Nephron (organoid): ENCODE results near the gene PDGFA.

Source experiments
- H3K27ac Mint-ChIP-seq, 3 experiments: 2 replicates each; pipeline ENCODE4 v1.8.0; 2020; ENCODE audit warnings: mixed read lengths in 3 of 3, mild to moderate bottlenecking in 2 of 3, moderate library complexity in 1 of 3
- H3K27me3 Mint-ChIP-seq: 2 replicates; pipeline ENCODE4 v1.8.0; 2021; ENCODE audit warnings: low read depth, mild to moderate bottlenecking, moderate library complexity, mixed read lengths
- H3K36me3 Mint-ChIP-seq: 2 replicates; pipeline ENCODE4 v1.8.0; 2020; ENCODE audit warnings: low read depth, mixed read lengths
- H3K4me1 Mint-ChIP-seq: 2 replicates; pipeline ENCODE4 v1.8.0; 2020; ENCODE audit warnings: mixed read lengths
- H3K4me3 Mint-ChIP-seq, 3 experiments: 2 replicates each; pipeline ENCODE4 v1.8.0; 2020; ENCODE audit warnings: mild to moderate bottlenecking in 3 of 3, mixed read lengths in 3 of 3, moderate library complexity in 2 of 3
- H3K9me3 Mint-ChIP-seq: 2 replicates; pipeline ENCODE4 v1.8.0; 2020; ENCODE audit warnings: mixed read lengths
- CTCF ChIP-seq, 3 experiments: fragments of 200-600 bp; sonication (generic); IDR thresholded peaks; one replicate each; pipeline ENCODE4 v1.5.0; 2021; ENCODE audit warnings: antibody characterized with exemption in 3 of 3; ENCODE audit not compliant: unreplicated experiment in 3 of 3

The PDGFA gene

DNA sequence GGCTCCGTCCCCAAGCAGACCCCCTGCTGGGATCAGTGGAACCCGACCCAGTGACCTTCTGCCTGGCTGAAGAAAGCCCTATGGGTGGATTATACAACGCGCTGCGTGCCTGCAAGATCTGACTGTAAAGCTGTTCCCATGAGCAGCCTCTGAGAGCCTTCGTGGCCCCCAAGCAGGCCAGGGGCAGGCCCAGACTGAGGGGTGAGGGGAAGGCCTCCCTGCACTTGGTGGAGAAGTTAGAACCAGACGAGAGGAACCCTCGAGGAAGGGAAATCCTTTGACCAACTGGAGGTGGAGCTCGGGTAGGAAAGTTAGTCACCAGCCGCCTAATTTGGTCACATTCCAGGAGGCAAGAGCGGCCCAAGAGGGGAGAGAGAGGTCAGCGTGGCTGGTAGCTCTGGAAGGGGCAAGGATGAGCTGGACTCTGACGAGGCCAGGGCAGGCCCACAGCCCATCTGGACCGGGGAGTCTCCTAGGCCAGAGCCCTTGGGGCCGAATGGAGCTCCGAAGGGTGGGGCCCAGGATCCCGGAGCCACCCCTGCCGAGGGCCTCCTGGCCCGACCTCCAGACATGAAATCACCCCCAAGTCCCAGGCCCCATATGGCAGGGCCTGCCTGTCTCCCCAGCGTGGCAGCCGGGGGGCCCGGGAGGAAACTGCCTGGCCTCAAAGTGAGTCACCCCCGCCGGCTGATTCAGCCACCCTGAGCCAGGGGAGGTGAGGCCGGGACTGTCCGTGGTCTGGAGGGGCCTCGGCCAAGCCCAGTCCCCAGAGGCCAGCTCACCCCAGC lies 23.3 kb upstream of the PDGFA start:
- peaks cover 3% of the 10 kb centered on the region for H3K36me3 Mint-ChIP-seq
- H3K9me3 Mint-ChIP-seq = peaks cover 5% of the 10 kb centered on the region
- H3K4me3 Mint-ChIP-seq = no peak overlapping the region
- peaks cover 8% of the 10 kb centered on the region for H3K27me3 Mint-ChIP-seq
- H3K4me1 Mint-ChIP-seq = peaks cover 11% of the 10 kb centered on the region
- peak overlapping the region in 2 of 3 experiments; percentile 64 for H3K27ac Mint-ChIP-seq
- no peak for TF ChIP-seq CTCF (IDR thresholded peaks at IDR 0.05; ENCODE audit: unreplicated experiment in 3 of 3)

GRCh38 chr7:542131-542712 lies 22.6 kb upstream of the PDGFA start:
- peaks cover 3% of the 10 kb centered on the region for H3K36me3 Mint-ChIP-seq
- H3K4me3 Mint-ChIP-seq = no peak overlapping the region
- peak overlapping the region in 1 of 3 experiments; percentile 64 for H3K27ac Mint-ChIP-seq
- peaks cover 11% of the 10 kb centered on the region for H3K4me1 Mint-ChIP-seq
- peaks cover 8% of the 10 kb centered on the region for H3K27me3 Mint-ChIP-seq
- no peak for TF ChIP-seq CTCF (IDR thresholded peaks at IDR 0.05; ENCODE audit: unreplicated experiment in 3 of 3)
- peaks cover 5% of the 10 kb centered on the region for H3K9me3 Mint-ChIP-seq

DNA sequence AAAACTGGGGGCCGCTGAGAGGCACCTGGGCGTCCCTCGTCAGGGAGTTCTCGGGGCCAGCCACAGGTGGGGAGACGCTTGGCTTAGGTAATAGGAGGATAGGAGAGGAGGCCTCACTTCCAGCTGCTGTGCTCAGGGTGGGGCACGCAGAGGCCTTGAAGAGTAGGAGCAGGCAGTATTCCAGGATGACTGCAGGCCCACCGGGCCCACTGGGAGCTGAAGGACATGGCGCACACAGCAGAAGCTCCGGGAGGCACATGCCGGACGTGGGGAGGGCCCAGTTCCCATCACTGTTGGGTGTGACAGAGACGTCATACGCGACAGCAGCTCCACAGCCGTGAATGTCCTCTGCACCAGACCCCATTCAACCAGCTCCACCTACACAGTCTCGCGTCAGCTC lies 22.0 kb upstream of the PDGFA start:
- Mint-ChIP-seq H3K4me3 (no peak overlapping the region), H3K4me1 (peaks cover 11% of the 10 kb centered on the region), H3K27ac (no peak overlapping the region), H3K27me3 (peaks cover 8% of the 10 kb centered on the region), H3K9me3 (peaks cover 5% of the 10 kb centered on the region), H3K36me3 (peaks cover 3% of the 10 kb centered on the region)
- no peak for TF ChIP-seq CTCF (IDR thresholded peaks at IDR 0.05; ENCODE audit: unreplicated experiment in 3 of 3)

DNA sequence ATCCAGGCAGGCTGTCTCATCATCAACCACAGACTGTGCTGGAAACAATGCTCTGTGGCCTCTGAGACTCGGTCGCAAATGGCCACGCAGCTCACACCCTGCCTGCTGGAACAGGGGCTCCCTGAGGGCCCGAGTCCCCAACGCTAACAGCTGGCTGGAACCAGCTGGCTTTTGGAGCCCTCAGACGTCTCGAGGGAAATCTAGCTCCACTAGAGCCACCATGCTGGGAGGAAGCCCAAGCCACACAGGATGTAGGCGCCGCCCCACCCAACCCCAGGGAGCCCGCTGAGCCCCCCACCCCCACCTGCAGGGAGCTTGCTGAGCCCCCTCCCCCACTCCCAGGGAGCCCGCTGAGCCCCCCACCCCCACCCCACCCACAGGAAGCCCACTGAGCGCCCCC lies 21.4 kb upstream of the PDGFA start:
- H3K27ac Mint-ChIP-seq = no peak overlapping the region
- H3K27me3 Mint-ChIP-seq = peaks cover 8% of the 10 kb centered on the region
- H3K4me3 Mint-ChIP-seq = no peak overlapping the region
- no peak for TF ChIP-seq CTCF (IDR thresholded peaks at IDR 0.05; ENCODE audit: unreplicated experiment in 3 of 3)
- H3K4me1 Mint-ChIP-seq = peaks cover 11% of the 10 kb centered on the region
- peaks cover 3% of the 10 kb centered on the region for H3K36me3 Mint-ChIP-seq
- peaks cover 5% of the 10 kb centered on the region for H3K9me3 Mint-ChIP-seq

GRCh38 chr7:540579-540978 lies 20.9 kb upstream of the PDGFA start:
- no peak for TF ChIP-seq CTCF (IDR thresholded peaks at IDR 0.05; ENCODE audit: unreplicated experiment in 3 of 3)
- Mint-ChIP-seq H3K27ac (peak overlapping the region in 2 of 3 experiments; percentile 34 to 76), H3K4me3 (no peak overlapping the region), H3K27me3 (peaks cover 8% of the 10 kb centered on the region), H3K36me3 (peaks cover 3% of the 10 kb centered on the region), H3K4me1 (peaks cover 11% of the 10 kb centered on the region), H3K9me3 (peaks cover 5% of the 10 kb centered on the region)
